Measurements from ENCODE around the gene CTXND1.
A peak's percentile ranks its signal among the peaks of the same experiment; 100 is the strongest.

The CTXND1 gene

GRCh38 chr15:80163897-80164296 is 88.1 kb downstream of the CTXND1 start:
- TF ChIP-seq POLR2AphosphoS5 (IDR thresholded peaks at IDR 0.05; ENCODE audit: low read depth) (no peak), SPI1 (IDR thresholded peaks at IDR 0.05; ENCODE audit: borderline replicate concordance, low read depth) (0 out of 2 replicates have a peak, but pooled peaks have one; percentile 31)
- TF ChIP-seq, protein P1, sequence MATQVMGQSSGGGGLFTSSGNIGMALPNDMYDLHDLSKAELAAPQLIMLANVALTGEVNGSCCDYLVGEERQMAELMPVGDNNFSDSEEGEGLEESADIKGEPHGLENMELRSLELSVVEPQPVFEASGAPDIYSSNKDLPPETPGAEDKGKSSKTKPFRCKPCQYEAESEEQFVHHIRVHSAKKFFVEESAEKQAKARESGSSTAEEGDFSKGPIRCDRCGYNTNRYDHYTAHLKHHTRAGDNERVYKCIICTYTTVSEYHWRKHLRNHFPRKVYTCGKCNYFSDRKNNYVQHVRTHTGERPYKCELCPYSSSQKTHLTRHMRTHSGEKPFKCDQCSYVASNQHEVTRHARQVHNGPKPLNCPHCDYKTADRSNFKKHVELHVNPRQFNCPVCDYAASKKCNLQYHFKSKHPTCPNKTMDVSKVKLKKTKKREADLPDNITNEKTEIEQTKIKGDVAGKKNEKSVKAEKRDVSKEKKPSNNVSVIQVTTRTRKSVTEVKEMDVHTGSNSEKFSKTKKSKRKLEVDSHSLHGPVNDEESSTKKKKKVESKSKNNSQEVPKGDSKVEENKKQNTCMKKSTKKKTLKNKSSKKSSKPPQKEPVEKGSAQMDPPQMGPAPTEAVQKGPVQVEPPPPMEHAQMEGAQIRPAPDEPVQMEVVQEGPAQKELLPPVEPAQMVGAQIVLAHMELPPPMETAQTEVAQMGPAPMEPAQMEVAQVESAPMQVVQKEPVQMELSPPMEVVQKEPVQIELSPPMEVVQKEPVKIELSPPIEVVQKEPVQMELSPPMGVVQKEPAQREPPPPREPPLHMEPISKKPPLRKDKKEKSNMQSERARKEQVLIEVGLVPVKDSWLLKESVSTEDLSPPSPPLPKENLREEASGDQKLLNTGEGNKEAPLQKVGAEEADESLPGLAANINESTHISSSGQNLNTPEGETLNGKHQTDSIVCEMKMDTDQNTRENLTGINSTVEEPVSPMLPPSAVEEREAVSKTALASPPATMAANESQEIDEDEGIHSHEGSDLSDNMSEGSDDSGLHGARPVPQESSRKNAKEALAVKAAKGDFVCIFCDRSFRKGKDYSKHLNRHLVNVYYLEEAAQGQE (IDR thresholded peaks at IDR 0.05; ENCODE audit: insufficient replicate concordance, low read depth), result no peak
- DNase-seq (ENCODE audit: low read depth in 1 of 2, low spot score in 1 of 2), result no peak
- H3K27me3 ChIP-seq (ENCODE audit: insufficient read depth, poor library complexity, severe bottlenecking), result no peaks in the 10 kb centered on the region
- H3K4me3 ChIP-seq (replicated peaks; ENCODE audit: insufficient read depth, low read length), result no peak overlapping the region
- no peak overlapping the region for H3K27ac ChIP-seq (replicated peaks)

GRCh38 chr15:80163217-80163616 is 88.8 kb downstream of the CTXND1 start:
- Histone ChIP-seq H3K27me3 (ENCODE audit: insufficient read depth, poor library complexity, severe bottlenecking) (no peaks in the 10 kb centered on the region), H3K27ac (replicated peaks) (no peak overlapping the region; the same call in 1 of the 2 replicates), H3K4me3 (replicated peaks; ENCODE audit: insufficient read depth, low read length) (no peak overlapping the region)
- no peak for DNase-seq (ENCODE audit: low read depth in 1 of 2, low spot score in 1 of 2)
- TF ChIP-seq, protein P1 (IDR thresholded peaks at IDR 0.05; ENCODE audit: insufficient replicate concordance, low read depth), result no peak
- TF ChIP-seq GABPA (IDR thresholded peaks at IDR 0.05; ENCODE audit: low read depth), result no peak
- TF ChIP-seq SPI1 (IDR thresholded peaks at IDR 0.05; ENCODE audit: borderline replicate concordance, low read depth), result no peak
- TF ChIP-seq, protein P2, sequence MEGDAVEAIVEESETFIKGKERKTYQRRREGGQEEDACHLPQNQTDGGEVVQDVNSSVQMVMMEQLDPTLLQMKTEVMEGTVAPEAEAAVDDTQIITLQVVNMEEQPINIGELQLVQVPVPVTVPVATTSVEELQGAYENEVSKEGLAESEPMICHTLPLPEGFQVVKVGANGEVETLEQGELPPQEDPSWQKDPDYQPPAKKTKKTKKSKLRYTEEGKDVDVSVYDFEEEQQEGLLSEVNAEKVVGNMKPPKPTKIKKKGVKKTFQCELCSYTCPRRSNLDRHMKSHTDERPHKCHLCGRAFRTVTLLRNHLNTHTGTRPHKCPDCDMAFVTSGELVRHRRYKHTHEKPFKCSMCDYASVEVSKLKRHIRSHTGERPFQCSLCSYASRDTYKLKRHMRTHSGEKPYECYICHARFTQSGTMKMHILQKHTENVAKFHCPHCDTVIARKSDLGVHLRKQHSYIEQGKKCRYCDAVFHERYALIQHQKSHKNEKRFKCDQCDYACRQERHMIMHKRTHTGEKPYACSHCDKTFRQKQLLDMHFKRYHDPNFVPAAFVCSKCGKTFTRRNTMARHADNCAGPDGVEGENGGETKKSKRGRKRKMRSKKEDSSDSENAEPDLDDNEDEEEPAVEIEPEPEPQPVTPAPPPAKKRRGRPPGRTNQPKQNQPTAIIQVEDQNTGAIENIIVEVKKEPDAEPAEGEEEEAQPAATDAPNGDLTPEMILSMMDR (IDR thresholded peaks at IDR 0.05; ENCODE audit: insufficient read depth, low read length), result no peak

GRCh38 chr15:80162059-80162554 is 89.9 kb downstream of the CTXND1 start:
- no peak for TF ChIP-seq SPI1 (IDR thresholded peaks at IDR 0.05; ENCODE audit: borderline replicate concordance, low read depth)
- TF ChIP-seq GABPA (IDR thresholded peaks at IDR 0.05; ENCODE audit: low read depth), result no peak
- TF ChIP-seq, protein P2 (IDR thresholded peaks at IDR 0.05; ENCODE audit: insufficient read depth, low read length), result no peak
- no peak for TF ChIP-seq POLR2AphosphoS5 (IDR thresholded peaks at IDR 0.05; ENCODE audit: low read depth)
- TF ChIP-seq, protein P1 (IDR thresholded peaks at IDR 0.05; ENCODE audit: insufficient replicate concordance, low read depth), result no peak
- Histone ChIP-seq H3K27me3 (ENCODE audit: insufficient read depth, poor library complexity, severe bottlenecking) (no peaks in the 10 kb centered on the region), H3K27ac (replicated peaks) (peak overlapping the region; percentile 86), H3K4me3 (replicated peaks; ENCODE audit: insufficient read depth, low read length) (no peak overlapping the region)
- no peak for DNase-seq (ENCODE audit: low read depth in 1 of 2, low spot score in 1 of 2)

All from HL-60 (cell line).